CD8-positive, alpha-beta memory T cell (primary cell): Measurements from ENCODE around the gene PDE8A. TPM values are rescaled to one million over a fixed set of nuclear protein-coding genes. Genes with fewer than 3 reads are reported as not detected.

Experiments
- CTCF ChIA-PET: fragments of 350-600 bp; sonication (Branson Sonifier 250); formaldehyde crosslinking; loops from one replicate; lab custom pipeline; 2021; ENCODE audit warnings: antibody characterized with exemption; lab: Charles Lee
- POLR2A ChIA-PET: fragments of 350-600 bp; sonication (Branson Sonifier 250); formaldehyde crosslinking; loops from one replicate; lab custom pipeline; 2021; ENCODE audit warnings: antibody characterized with exemption; lab: Charles Lee
- DNase-seq, 5 donors: peaks; one replicate each; pipeline versions ENCODE4 v3.0.0 to v3.0.0-alpha.2; 2020 to 2022; ENCODE audit warnings: mixed read lengths in 1 of 5
- H3K27ac ChIP-seq: one replicate; pipeline ENCODE4 v1.7.0; 2013; ENCODE audit warnings: low read depth, mild to moderate bottlenecking, low read length, moderate library complexity
- H3K27me3 ChIP-seq: 2 replicates; pipeline ENCODE4 v1.7.0; 2013; ENCODE audit warnings: low read length, mild to moderate bottlenecking; ENCODE audit not compliant: insufficient read depth, poor library complexity, severe bottlenecking
- H3K36me3 ChIP-seq: 2 replicates; pipeline ENCODE4 v1.7.0; 2013; ENCODE audit warnings: mild to moderate bottlenecking, low read length, moderate library complexity; ENCODE audit not compliant: insufficient read depth
- H3K4me1 ChIP-seq: 2 replicates; pipeline ENCODE4 v1.7.0; 2013; ENCODE audit warnings: mild to moderate bottlenecking, low read length, moderate library complexity; ENCODE audit not compliant: insufficient read depth
- H3K4me3 ChIP-seq: 2 replicates; pipeline ENCODE4 v1.7.0; 2013; ENCODE audit warnings: mild to moderate bottlenecking, low read length
- H3K9me3 ChIP-seq: 2 replicates; pipeline ENCODE4 v1.7.0; 2013; ENCODE audit warnings: mild to moderate bottlenecking, low read length
- H3K27ac Mint-ChIP-seq, 8 donors: one replicate each; pipeline ENCODE4 v1.8.0; 2020 to 2021; ENCODE audit warnings: mixed read lengths in 8 of 8, mild to moderate bottlenecking in 6 of 8, inconsistent platforms in 3 of 8, moderate library complexity in 3 of 8
- H3K27me3 Mint-ChIP-seq, 2 donors: one replicate each; pipeline ENCODE4 v1.8.0; 2020 to 2021; ENCODE audit warnings: mixed read lengths in 2 of 2, mild to moderate bottlenecking in 1 of 2, moderate library complexity in 1 of 2
- H3K36me3 Mint-ChIP-seq, 3 donors: one replicate each; pipeline ENCODE4 v1.8.0; 2020 to 2021; ENCODE audit warnings: mixed read lengths in 3 of 3, inconsistent platforms in 1 of 3, mild to moderate bottlenecking in 1 of 3
- H3K4me1 Mint-ChIP-seq, 3 donors: one replicate each; pipeline ENCODE4 v1.8.0; 2020 to 2021; ENCODE audit warnings: mixed read lengths in 3 of 3, inconsistent platforms in 1 of 3, mild to moderate bottlenecking in 1 of 3
- H3K4me3 Mint-ChIP-seq, 7 donors: one replicate each; pipeline ENCODE4 v1.8.0; 2020 to 2021; ENCODE audit warnings: mixed read lengths in 7 of 7, mild to moderate bottlenecking in 6 of 7, moderate library complexity in 4 of 7, inconsistent platforms in 2 of 7
- H3K9me3 Mint-ChIP-seq, 5 donors: one replicate each; pipeline ENCODE4 v1.8.0; 2020 to 2022; ENCODE audit warnings: mixed read lengths in 5 of 5, mild to moderate bottlenecking in 3 of 5, moderate library complexity in 2 of 5, inconsistent platforms in 1 of 5
- polyA plus RNA-seq: library from polyadenylated mRNA; unstranded; fragments of 300-500 nt; fragmentation: Illumina TruSeq; gene quantifications from one replicate; pipeline ENCODE4 v1.2.3, GENCODE V29; 2021
- total RNA-seq, 2 experiments: library from RNA; stranded (reverse); gene quantifications; one replicate each; pipeline ENCODE4 v1.2.3, GENCODE V29; 2021

Gene PDE8A
- total and polyA plus RNA-seq, 3 experiments from 2014 or later = 4.4 to 17.6 (median 14.3) TPM

GRCh38 chr15:85124173-85124572, 142.5 kb downstream of the PDE8A start:
- no peak overlapping the region for H3K4me3 ChIP-seq
- Mint-ChIP-seq H3K27ac (peak overlapping the region in 2 of 8 donors; percentile 41 to 73), H3K9me3 (no peaks in the 10 kb centered on the region), H3K4me1 (no peaks in the 10 kb centered on the region), H3K27me3 (no peaks in the 10 kb centered on the region), H3K4me3 (no peak overlapping the region), H3K36me3 (peaks cover 34 to 61% (median 43%) of the 10 kb centered on the region in 3 donors)
- H3K27me3 ChIP-seq = no peaks in the 10 kb centered on the region
- POLR2A ChIA-PET = no interaction called here
- no peaks in the 10 kb centered on the region for H3K4me1 ChIP-seq
- no peak overlapping the region for H3K27ac ChIP-seq
- peaks cover 7% of the 10 kb centered on the region for H3K36me3 ChIP-seq
- DNase-seq = no peak
- CTCF ChIA-PET = no interaction called here
- H3K9me3 ChIP-seq = no peaks in the 10 kb centered on the region

DNA sequence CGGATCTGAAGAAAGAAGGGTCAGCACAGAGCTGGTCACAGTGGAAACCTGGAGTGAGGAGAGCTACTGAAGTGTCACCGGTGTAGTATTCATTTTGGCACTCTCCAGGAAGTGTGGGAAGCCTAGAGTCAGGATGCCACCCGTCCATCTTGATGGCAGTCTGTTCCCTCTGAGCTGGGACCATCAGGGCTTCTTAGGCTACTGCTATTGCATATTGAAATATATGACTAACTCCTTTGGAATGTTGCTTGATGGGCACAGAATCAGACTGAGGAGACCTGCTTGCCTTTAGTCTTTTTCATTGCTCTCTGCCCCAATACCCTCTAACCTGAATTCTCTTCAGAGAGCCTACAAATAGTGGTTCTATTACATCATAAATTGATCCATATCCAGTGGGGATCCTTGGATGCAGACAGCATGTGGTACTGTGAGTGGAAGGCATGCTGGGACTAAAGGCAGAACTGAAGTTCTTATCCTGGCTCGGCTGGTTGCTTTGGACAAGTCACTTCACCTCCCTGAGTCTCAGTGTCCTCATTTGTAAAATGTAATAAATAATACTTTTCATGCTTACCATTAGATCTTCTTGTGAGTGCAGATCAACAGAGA, 143.5 kb downstream of the PDE8A start:
- CTCF ChIA-PET = no interaction called here
- no peak for DNase-seq
- H3K27ac Mint-ChIP-seq = peak overlapping the region in 1 of 8 donors; percentile 7

DNA sequence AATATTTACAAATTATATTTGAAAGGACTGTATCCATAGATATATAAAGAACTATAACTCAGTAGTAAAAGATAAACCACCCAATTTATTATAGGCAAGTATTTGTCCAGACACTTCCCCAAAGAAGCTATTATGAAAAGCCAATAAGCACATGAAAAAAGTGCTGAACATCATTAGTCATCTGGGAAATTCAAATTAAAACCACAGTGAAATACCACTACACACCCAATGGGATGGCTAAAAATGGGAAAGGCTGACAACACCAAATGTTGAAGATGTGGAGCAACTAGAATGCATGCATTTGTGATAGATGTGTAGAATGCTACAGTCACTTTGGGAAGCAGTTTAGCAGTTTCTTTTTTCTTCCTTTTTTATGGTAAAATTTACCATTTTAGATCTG, 147.0 kb downstream of the PDE8A start:
- H3K4me1 Mint-ChIP-seq = no peaks in the 10 kb centered on the region
- peak overlapping the region in 1 of 8 donors; percentile 32 for H3K27ac Mint-ChIP-seq
- ChIA-PET CTCF (no interaction called here), POLR2A (no interaction called here)
- Histone ChIP-seq H3K9me3 (no peaks in the 10 kb centered on the region), H3K27ac (no peak overlapping the region), H3K36me3 (peaks cover 7% of the 10 kb centered on the region), H3K27me3 (no peaks in the 10 kb centered on the region), H3K4me3 (no peak overlapping the region), H3K4me1 (no peaks in the 10 kb centered on the region)
- no peak for DNase-seq
- H3K36me3 Mint-ChIP-seq = peaks cover 40 to 76% (median 53%) of the 10 kb centered on the region in 3 donors
- H3K4me3 Mint-ChIP-seq = no peak overlapping the region
- no peaks in the 10 kb centered on the region for H3K9me3 Mint-ChIP-seq
- no peaks in the 10 kb centered on the region for H3K27me3 Mint-ChIP-seq

More for the DNA sequence above, 143.5 kb downstream of the PDE8A start:
- no peaks in the 10 kb centered on the region for H3K27me3 Mint-ChIP-seq
- Histone ChIP-seq H3K27ac (no peak overlapping the region), H3K4me3 (no peak overlapping the region), H3K27me3 (no peaks in the 10 kb centered on the region), H3K9me3 (no peaks in the 10 kb centered on the region), H3K4me1 (no peaks in the 10 kb centered on the region), H3K36me3 (peaks cover 7% of the 10 kb centered on the region)
- no peak overlapping the region for H3K4me3 Mint-ChIP-seq
- peaks cover 41 to 71% (median 50%) of the 10 kb centered on the region in 3 donors for H3K36me3 Mint-ChIP-seq
- no peaks in the 10 kb centered on the region for H3K4me1 Mint-ChIP-seq
- POLR2A ChIA-PET = no interaction called here
- no peaks in the 10 kb centered on the region for H3K9me3 Mint-ChIP-seq

DNA sequence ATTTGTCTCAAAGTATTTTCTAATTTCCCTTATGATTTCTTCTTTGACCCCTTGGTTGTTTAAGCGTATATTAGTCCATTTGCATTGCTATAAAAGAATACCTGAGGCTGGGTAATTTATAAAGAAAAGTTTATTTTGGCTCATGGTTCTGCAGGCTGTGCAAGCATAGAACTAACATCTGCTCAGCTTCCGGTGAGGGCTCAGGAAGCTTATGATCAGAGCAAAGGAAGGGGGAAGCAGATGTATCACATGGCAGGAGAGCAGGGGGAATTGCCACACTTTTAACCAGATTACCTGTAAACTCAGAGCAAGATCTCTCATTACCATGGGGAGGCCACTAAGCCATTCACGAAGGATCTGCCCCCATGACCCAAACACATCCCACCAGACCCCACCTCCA, 148.2 kb downstream of the PDE8A start:
- Histone ChIP-seq H3K4me3 (no peak overlapping the region), H3K27ac (no peak overlapping the region), H3K27me3 (no peaks in the 10 kb centered on the region), H3K9me3 (no peaks in the 10 kb centered on the region), H3K36me3 (no peaks in the 10 kb centered on the region), H3K4me1 (no peaks in the 10 kb centered on the region)
- DNase-seq = no peak
- ChIA-PET POLR2A (no interaction called here), CTCF (no interaction called here)
- peaks cover 30 to 73% (median 41%) of the 10 kb centered on the region in 3 donors for H3K36me3 Mint-ChIP-seq
- H3K27me3 Mint-ChIP-seq = no peaks in the 10 kb centered on the region
- H3K4me1 Mint-ChIP-seq = no peaks in the 10 kb centered on the region
- no peak overlapping the region for H3K27ac Mint-ChIP-seq
- no peaks in the 10 kb centered on the region for H3K9me3 Mint-ChIP-seq
- no peak overlapping the region for H3K4me3 Mint-ChIP-seq

DNA sequence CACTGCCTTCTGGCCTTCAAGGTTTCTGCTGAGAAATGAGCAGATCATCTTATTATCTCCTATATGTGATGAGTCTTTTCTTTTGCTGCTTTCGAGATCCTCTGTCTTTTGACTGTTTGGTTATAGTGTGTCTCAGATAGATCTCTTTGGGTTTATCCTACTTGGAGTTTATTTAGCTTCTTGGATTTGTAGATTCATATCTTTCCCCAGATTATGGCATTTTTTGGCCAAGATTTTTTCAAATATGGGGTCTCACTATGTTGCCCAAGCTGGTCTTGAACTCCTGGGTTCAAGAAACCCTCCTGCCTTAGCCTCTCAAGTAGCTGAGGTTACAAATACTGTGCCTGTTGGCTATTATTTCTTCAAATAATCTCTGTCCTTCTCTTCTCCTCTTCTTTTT, 150.3 kb downstream of the PDE8A start:
- H3K36me3 ChIP-seq = peaks cover 9% of the 10 kb centered on the region
- Mint-ChIP-seq H3K9me3 (no peaks in the 10 kb centered on the region), H3K4me1 (no peaks in the 10 kb centered on the region), H3K27ac (no peak overlapping the region), H3K4me3 (no peak overlapping the region), H3K36me3 (peaks cover 31 to 77% (median 32%) of the 10 kb centered on the region in 3 donors), H3K27me3 (no peaks in the 10 kb centered on the region)
- no peak for DNase-seq
- no peak overlapping the region for H3K27ac ChIP-seq
- POLR2A ChIA-PET = no interaction called here
- H3K4me3 ChIP-seq = no peak overlapping the region
- H3K4me1 ChIP-seq = no peaks in the 10 kb centered on the region
- H3K9me3 ChIP-seq = no peaks in the 10 kb centered on the region
- CTCF ChIA-PET = no interaction called here
- no peaks in the 10 kb centered on the region for H3K27me3 ChIP-seq

DNA sequence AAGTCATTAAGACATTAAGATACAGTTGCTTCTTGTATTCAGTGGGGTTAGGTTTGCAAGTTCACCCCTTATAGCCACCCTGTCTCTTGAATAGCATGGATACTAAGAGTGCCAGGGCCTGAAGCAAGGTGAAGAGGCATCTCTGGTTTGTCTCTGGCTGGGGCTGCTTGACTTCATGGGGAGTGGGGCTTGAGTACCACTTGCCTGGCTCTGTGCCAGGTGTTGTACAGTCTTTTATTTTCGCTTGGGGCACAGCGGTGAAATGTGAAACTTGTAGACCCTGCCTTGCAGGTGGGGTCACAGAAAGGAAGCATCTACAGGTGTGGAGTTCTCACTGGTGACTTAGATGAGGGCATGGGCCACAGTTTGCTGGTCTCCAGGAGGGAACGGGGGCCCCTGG, 152.1 kb downstream of the PDE8A start:
- no peak overlapping the region for H3K4me3 Mint-ChIP-seq
- H3K27ac Mint-ChIP-seq = no peak overlapping the region
- Histone ChIP-seq H3K9me3 (no peaks in the 10 kb centered on the region), H3K36me3 (peaks cover 9% of the 10 kb centered on the region), H3K4me3 (no peak overlapping the region), H3K27ac (no peak overlapping the region), H3K4me1 (no peaks in the 10 kb centered on the region), H3K27me3 (no peaks in the 10 kb centered on the region)
- H3K4me1 Mint-ChIP-seq = no peaks in the 10 kb centered on the region
- H3K36me3 Mint-ChIP-seq = peaks cover 27 to 79% (median 36%) of the 10 kb centered on the region in 3 donors
- H3K9me3 Mint-ChIP-seq = no peaks in the 10 kb centered on the region
- DNase-seq = no peak
- CTCF ChIA-PET = no interaction called here
- no peaks in the 10 kb centered on the region for H3K27me3 Mint-ChIP-seq
- POLR2A ChIA-PET = no interaction called here

GRCh38 chr15:85137489-85138168, 156.0 kb downstream of the PDE8A start:
- H3K4me1 Mint-ChIP-seq = no peaks in the 10 kb centered on the region
- peaks cover 17 to 54% (median 18%) of the 10 kb centered on the region in 3 donors for H3K36me3 Mint-ChIP-seq
- H3K4me1 ChIP-seq = no peaks in the 10 kb centered on the region
- DNase-seq = no peak
- H3K4me3 Mint-ChIP-seq = no peak overlapping the region
- no peaks in the 10 kb centered on the region for H3K27me3 Mint-ChIP-seq
- ChIA-PET CTCF (interaction anchor here (0.6 kb wide), 1 partner anchor 25 kb away, joined by 3 read pairs; no protein-coding TSS in a partner anchor), POLR2A (no interaction called here)
- no peaks in the 10 kb centered on the region for H3K9me3 ChIP-seq
- no peaks in the 10 kb centered on the region for H3K9me3 Mint-ChIP-seq
- H3K36me3 ChIP-seq = peaks cover 9% of the 10 kb centered on the region
- H3K27me3 ChIP-seq = no peaks in the 10 kb centered on the region
- no peak overlapping the region for H3K4me3 ChIP-seq
- no peak overlapping the region for H3K27ac ChIP-seq
- H3K27ac Mint-ChIP-seq = no peak overlapping the region

- H3K4me1 Mint-ChIP-seq = no peaks in the 10 kb centered on the region
- no peaks in the 10 kb centered on the region for H3K9me3 ChIP-seq
- H3K27me3 ChIP-seq = no peaks in the 10 kb centered on the region
- no peaks in the 10 kb centered on the region for H3K4me1 ChIP-seq
- CTCF ChIA-PET = interaction anchor here (0.6 kb wide), 1 partner anchor 11 kb away, joined by 3 read pairs; no protein-coding TSS in a partner anchor
- POLR2A ChIA-PET = no interaction called here
- H3K27me3 Mint-ChIP-seq = peaks cover under 1 to 1% of the 10 kb centered on the region in 2 donors
- H3K4me3 ChIP-seq = no peak overlapping the region
- peaks cover 9% of the 10 kb centered on the region for H3K36me3 ChIP-seq
- no peak overlapping the region for H3K27ac ChIP-seq
- peaks cover 12 to 41% (median 13%) of the 10 kb centered on the region in 3 donors for H3K36me3 Mint-ChIP-seq
- H3K27ac Mint-ChIP-seq = no peak overlapping the region
- no peaks in the 10 kb centered on the region for H3K9me3 Mint-ChIP-seq
- no peak overlapping the region for H3K4me3 Mint-ChIP-seq
- no peak for DNase-seq
These were observed 157.7 kb downstream of the PDE8A start for GRCh38 chr15:85139391-85139790.
